GM23338 (cell line): ENCODE results near the gene CXCL8. TPM values are rescaled to one million over a fixed set of nuclear protein-coding genes. Genes with fewer than 3 reads are reported as not detected.

ENCODE experiments used
- ATAC-seq: fragments of 200-7000 bp; cut with Tn5 transposase; 3 replicates; pipeline ENCODE4 v1.9.1; 2020
- DNase-seq: peaks from one replicate; pipeline ENCODE4 v3.0.0-alpha.2; 2015; ENCODE audit warnings: low spot score
- H2AFZ ChIP-seq: fragments of 200-600 bp; sonication (generic); 2 replicates; pipeline ENCODE4 v1.8.0; 2016; ENCODE audit warnings: antibody characterized with exemption, mild to moderate bottlenecking, moderate library complexity
- H3F3A ChIP-seq: fragments of 200-600 bp; sonication (generic); replicated peaks from 2 replicates; pipeline ENCODE4 v1.8.0; 2017; ENCODE audit warnings: antibody characterized with exemption, mixed run types, low read depth
- H3K27ac ChIP-seq: fragments of 200-600 bp; sonication (generic); 2 replicates; pipeline ENCODE4 v1.6.1; 2016; ENCODE audit warnings: low read depth
- H3K27me3 ChIP-seq: fragments of 200-600 bp; sonication (generic); 2 replicates; pipeline ENCODE4 v1.8.0; 2016; ENCODE audit warnings: mild to moderate bottlenecking, mixed run types, moderate library complexity; ENCODE audit not compliant: insufficient read depth
- H3K36me3 ChIP-seq: fragments of 200-600 bp; sonication (generic); 2 replicates; pipeline ENCODE4 v1.8.0; 2016; ENCODE audit warnings: mild to moderate bottlenecking; ENCODE audit not compliant: insufficient read depth
- H3K4me1 ChIP-seq: fragments of 200-600 bp; sonication (generic); 2 replicates; pipeline ENCODE4 v1.8.0; 2016; ENCODE audit warnings: mild to moderate bottlenecking, moderate library complexity; ENCODE audit not compliant: insufficient read depth
- H3K4me2 ChIP-seq: fragments of 200-600 bp; sonication (generic); 2 replicates; pipeline ENCODE4 v1.7.1; 2017; ENCODE audit warnings: mixed run types
- H3K4me3 ChIP-seq: fragments of 200-600 bp; sonication (generic); 2 replicates; pipeline ENCODE4 v1.6.1; 2016; ENCODE audit warnings: mixed run types
- H3K79me2 ChIP-seq: fragments of 200-600 bp; sonication (generic); replicated peaks from 2 replicates; pipeline ENCODE4 v1.8.0; 2017; ENCODE audit warnings: mild to moderate bottlenecking; ENCODE audit not compliant: insufficient read depth
- H3K9me2 ChIP-seq: fragments of 200-600 bp; sonication (generic); 2 replicates; pipeline ENCODE4 v1.8.0; 2017; ENCODE audit not compliant: insufficient read depth
- H4K20me1 ChIP-seq: fragments of 200-600 bp; sonication (generic); replicated peaks from 2 replicates; pipeline ENCODE4 v1.8.0; 2017; ENCODE audit warnings: mild to moderate bottlenecking; ENCODE audit not compliant: insufficient read depth
- H3K27ac Mint-ChIP-seq: 2 replicates; pipeline ENCODE4 v1.8.0; 2020; ENCODE audit warnings: inconsistent platforms, mild to moderate bottlenecking, moderate library complexity, mixed read lengths
- H3K27me3 Mint-ChIP-seq: 3 replicates; pipeline ENCODE4 v1.8.0; 2022; ENCODE audit warnings: low read depth, mild to moderate bottlenecking, moderate library complexity, mixed read lengths, inconsistent platforms; ENCODE audit not compliant: insufficient read depth, poor library complexity
- H3K36me3 Mint-ChIP-seq: 3 replicates; pipeline ENCODE4 v1.8.0; 2021; ENCODE audit warnings: low read depth, mild to moderate bottlenecking, inconsistent platforms, moderate library complexity, mixed read lengths
- H3K4me1 Mint-ChIP-seq: 3 replicates; pipeline ENCODE4 v1.8.0; 2020; ENCODE audit warnings: mild to moderate bottlenecking, inconsistent platforms, mixed read lengths
- H3K4me3 Mint-ChIP-seq: 3 replicates; pipeline ENCODE4 v1.8.0; 2021; ENCODE audit warnings: moderate library complexity, mild to moderate bottlenecking, inconsistent platforms, mixed read lengths
- H3K9me3 Mint-ChIP-seq: 3 replicates; pipeline ENCODE4 v1.8.0; 2020; ENCODE audit warnings: moderate library complexity, mild to moderate bottlenecking, inconsistent platforms, mixed read lengths
- CREB1 ChIP-seq: fragments of 250-450 bp; sonication (Bioruptor Pico); IDR thresholded peaks from 2 replicates; pipeline ENCODE4 v1.5.0; 2020; ENCODE audit warnings: low read depth, mild to moderate bottlenecking, moderate library complexity
- EZH2 ChIP-seq: fragments of 200-600 bp; sonication (generic); IDR thresholded peaks from one replicate; pipeline ENCODE4 v1.8.0; 2017; ENCODE audit warnings: antibody characterized with exemption, mild to moderate bottlenecking, low read depth; ENCODE audit not compliant: unreplicated experiment
- JUNB ChIP-seq: IDR thresholded peaks from one replicate; pipeline ENCODE4 v1.6.1; 2016; ENCODE audit warnings: antibody characterized with exemption; ENCODE audit not compliant: unreplicated experiment
- NANOG ChIP-seq: IDR thresholded peaks from 2 replicates; pipeline ENCODE4 v1.6.1; 2016; ENCODE audit warnings: antibody characterized with exemption, borderline replicate concordance
- STAT1 ChIP-seq: IDR thresholded peaks from one replicate; pipeline ENCODE4 v1.6.1; 2016; ENCODE audit warnings: antibody characterized with exemption; ENCODE audit not compliant: unreplicated experiment
- ZNF331 ChIP-seq: fragments of 250-450 bp; sonication (Bioruptor Pico); IDR thresholded peaks from 2 replicates; pipeline ENCODE4 v1.5.0; 2020; ENCODE audit warnings: low read depth, mild to moderate bottlenecking, moderate library complexity
- polyA plus RNA-seq: library from polyadenylated mRNA; unstranded; fragments of >200 nt; fragmentation: Nextera tagmentation; extraction: Ambion mirVana; gene quantifications from 2 replicates; pipeline ENCODE4 v1.2.1, GENCODE V29; 2016
- total RNA-seq: library from RNA; depleted of rRNA; stranded (reverse); fragments of >200 nt; shearing (Covaris generic); gene quantifications from 2 replicates; pipeline ENCODE4 v1.2.3, GENCODE V29; 2014
- TF ChIP-seq, protein P1 (sequence below), 2 experiments: fragments of 200-600 bp in 1 of 2; sonication (generic) in 1 of 2; conservative IDR thresholded peaks; 2 replicates each; pipeline versions ENCODE4 v1.5.1 to v1.6.1; 2016 to 2017; ENCODE audit warnings: antibody characterized with exemption in 2 of 2, low read depth in 2 of 2, mild to moderate bottlenecking in 2 of 2, moderate library complexity in 1 of 2
- TF ChIP-seq, protein P2 (sequence below): fragments of 250-450 bp; sonication (Bioruptor Pico); IDR thresholded peaks from 2 replicates; pipeline ENCODE4 v1.5.0; 2020; ENCODE audit warnings: mild to moderate bottlenecking, moderate library complexity
- TF ChIP-seq, protein P3 (sequence below): IDR thresholded peaks from 2 replicates; pipeline ENCODE4 v1.6.1; 2016; ENCODE audit warnings: antibody characterized with exemption

The CXCL8 gene
- total and polyA plus RNA-seq, 2 experiments from 2014 or later: 0.11 TPM; not detected in 1

DNA sequence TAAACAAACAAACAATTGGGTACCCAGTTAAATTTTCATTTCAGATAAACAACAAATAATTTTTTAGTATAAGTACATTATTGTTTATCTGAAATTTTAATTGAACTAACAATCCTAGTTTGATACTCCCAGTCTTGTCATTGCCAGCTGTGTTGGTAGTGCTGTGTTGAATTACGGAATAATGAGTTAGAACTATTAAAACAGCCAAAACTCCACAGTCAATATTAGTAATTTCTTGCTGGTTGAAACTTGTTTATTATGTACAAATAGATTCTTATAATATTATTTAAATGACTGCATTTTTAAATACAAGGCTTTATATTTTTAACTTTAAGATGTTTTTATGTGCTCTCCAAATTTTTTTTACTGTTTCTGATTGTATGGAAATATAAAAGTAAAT, 2.9 kb downstream of the CXCL8 start:
- no peak overlapping the region for H2AFZ ChIP-seq
- Mint-ChIP-seq H3K27me3 (no peaks in the 10 kb centered on the region), H3K36me3 (no peaks in the 10 kb centered on the region), H3K9me3 (no peaks in the 10 kb centered on the region; the same call in 2 of the 3 replicates), H3K27ac (no peak overlapping the region), H3K4me3 (no peak overlapping the region), H3K4me1 (no peaks in the 10 kb centered on the region)
- H3K27ac ChIP-seq: no peak overlapping the region
- H3K4me2 ChIP-seq: no peak overlapping the region
- ATAC-seq (no peak), DNase-seq (no peak)
- no peaks in the 10 kb centered on the region for H3K79me2 ChIP-seq
- no peaks in the 10 kb centered on the region for H3F3A ChIP-seq
- H3K4me3 ChIP-seq: no peak overlapping the region
- H3K27me3 ChIP-seq: no peaks in the 10 kb centered on the region
- TF ChIP-seq CREB1 (CRISPR knock-in tag): no peak
- TF ChIP-seq ZNF331 (CRISPR knock-in tag): no peak
- no peaks in the 10 kb centered on the region for H4K20me1 ChIP-seq
- H3K4me1 ChIP-seq: no peaks in the 10 kb centered on the region
- 0 out of 2 replicates have a peak, but pooled peaks cover 5% of the 10 kb centered on the region for H3K9me2 ChIP-seq
- no peaks in the 10 kb centered on the region for H3K36me3 ChIP-seq

DNA sequence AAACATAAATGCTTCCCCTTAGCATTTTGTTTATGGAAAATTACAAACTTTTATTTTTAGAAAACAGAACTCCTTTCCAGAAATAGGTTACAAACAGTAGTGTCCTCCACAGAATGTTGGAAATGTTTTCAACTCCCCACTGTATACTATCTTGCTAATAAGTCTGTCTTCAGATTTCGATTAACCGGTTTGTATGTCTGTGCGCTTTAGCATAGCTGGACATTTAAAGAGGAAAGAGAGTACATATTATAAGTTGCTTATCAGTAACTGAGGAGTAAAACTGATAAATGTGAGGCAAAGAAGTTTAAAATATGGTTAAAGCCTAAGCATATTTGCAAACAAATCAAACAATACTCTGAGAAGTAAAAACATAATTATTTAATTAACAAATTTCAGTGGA, 3.4 kb downstream of the CXCL8 start:
- no peak for ATAC-seq
- no peaks in the 10 kb centered on the region; the same call in 2 of the 3 replicates for H3K9me3 Mint-ChIP-seq
- Histone ChIP-seq H3K27me3 (no peaks in the 10 kb centered on the region), H3K36me3 (no peaks in the 10 kb centered on the region), H3K4me3 (no peak overlapping the region), H3F3A (no peaks in the 10 kb centered on the region), H4K20me1 (no peaks in the 10 kb centered on the region), H3K9me2 (0 out of 2 replicates have a peak, but pooled peaks cover 5% of the 10 kb centered on the region), H3K27ac (no peak overlapping the region), H3K79me2 (no peaks in the 10 kb centered on the region), H3K4me1 (no peaks in the 10 kb centered on the region), H2AFZ (no peak overlapping the region), H3K4me2 (no peak overlapping the region)
- no peak overlapping the region for H3K27ac Mint-ChIP-seq
- TF ChIP-seq, protein P1, sequence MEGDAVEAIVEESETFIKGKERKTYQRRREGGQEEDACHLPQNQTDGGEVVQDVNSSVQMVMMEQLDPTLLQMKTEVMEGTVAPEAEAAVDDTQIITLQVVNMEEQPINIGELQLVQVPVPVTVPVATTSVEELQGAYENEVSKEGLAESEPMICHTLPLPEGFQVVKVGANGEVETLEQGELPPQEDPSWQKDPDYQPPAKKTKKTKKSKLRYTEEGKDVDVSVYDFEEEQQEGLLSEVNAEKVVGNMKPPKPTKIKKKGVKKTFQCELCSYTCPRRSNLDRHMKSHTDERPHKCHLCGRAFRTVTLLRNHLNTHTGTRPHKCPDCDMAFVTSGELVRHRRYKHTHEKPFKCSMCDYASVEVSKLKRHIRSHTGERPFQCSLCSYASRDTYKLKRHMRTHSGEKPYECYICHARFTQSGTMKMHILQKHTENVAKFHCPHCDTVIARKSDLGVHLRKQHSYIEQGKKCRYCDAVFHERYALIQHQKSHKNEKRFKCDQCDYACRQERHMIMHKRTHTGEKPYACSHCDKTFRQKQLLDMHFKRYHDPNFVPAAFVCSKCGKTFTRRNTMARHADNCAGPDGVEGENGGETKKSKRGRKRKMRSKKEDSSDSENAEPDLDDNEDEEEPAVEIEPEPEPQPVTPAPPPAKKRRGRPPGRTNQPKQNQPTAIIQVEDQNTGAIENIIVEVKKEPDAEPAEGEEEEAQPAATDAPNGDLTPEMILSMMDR (conservative IDR thresholded peaks at IDR 0.05; ENCODE audit: low read depth in 2 of 2): no peak
- TF ChIP-seq STAT1 (no peak), NANOG (no peak), EZH2 (no peak), CREB1 (CRISPR knock-in tag) (no peak), JUNB (no peak), ZNF331 (CRISPR knock-in tag) (no peak)
- TF ChIP-seq, protein P2, sequence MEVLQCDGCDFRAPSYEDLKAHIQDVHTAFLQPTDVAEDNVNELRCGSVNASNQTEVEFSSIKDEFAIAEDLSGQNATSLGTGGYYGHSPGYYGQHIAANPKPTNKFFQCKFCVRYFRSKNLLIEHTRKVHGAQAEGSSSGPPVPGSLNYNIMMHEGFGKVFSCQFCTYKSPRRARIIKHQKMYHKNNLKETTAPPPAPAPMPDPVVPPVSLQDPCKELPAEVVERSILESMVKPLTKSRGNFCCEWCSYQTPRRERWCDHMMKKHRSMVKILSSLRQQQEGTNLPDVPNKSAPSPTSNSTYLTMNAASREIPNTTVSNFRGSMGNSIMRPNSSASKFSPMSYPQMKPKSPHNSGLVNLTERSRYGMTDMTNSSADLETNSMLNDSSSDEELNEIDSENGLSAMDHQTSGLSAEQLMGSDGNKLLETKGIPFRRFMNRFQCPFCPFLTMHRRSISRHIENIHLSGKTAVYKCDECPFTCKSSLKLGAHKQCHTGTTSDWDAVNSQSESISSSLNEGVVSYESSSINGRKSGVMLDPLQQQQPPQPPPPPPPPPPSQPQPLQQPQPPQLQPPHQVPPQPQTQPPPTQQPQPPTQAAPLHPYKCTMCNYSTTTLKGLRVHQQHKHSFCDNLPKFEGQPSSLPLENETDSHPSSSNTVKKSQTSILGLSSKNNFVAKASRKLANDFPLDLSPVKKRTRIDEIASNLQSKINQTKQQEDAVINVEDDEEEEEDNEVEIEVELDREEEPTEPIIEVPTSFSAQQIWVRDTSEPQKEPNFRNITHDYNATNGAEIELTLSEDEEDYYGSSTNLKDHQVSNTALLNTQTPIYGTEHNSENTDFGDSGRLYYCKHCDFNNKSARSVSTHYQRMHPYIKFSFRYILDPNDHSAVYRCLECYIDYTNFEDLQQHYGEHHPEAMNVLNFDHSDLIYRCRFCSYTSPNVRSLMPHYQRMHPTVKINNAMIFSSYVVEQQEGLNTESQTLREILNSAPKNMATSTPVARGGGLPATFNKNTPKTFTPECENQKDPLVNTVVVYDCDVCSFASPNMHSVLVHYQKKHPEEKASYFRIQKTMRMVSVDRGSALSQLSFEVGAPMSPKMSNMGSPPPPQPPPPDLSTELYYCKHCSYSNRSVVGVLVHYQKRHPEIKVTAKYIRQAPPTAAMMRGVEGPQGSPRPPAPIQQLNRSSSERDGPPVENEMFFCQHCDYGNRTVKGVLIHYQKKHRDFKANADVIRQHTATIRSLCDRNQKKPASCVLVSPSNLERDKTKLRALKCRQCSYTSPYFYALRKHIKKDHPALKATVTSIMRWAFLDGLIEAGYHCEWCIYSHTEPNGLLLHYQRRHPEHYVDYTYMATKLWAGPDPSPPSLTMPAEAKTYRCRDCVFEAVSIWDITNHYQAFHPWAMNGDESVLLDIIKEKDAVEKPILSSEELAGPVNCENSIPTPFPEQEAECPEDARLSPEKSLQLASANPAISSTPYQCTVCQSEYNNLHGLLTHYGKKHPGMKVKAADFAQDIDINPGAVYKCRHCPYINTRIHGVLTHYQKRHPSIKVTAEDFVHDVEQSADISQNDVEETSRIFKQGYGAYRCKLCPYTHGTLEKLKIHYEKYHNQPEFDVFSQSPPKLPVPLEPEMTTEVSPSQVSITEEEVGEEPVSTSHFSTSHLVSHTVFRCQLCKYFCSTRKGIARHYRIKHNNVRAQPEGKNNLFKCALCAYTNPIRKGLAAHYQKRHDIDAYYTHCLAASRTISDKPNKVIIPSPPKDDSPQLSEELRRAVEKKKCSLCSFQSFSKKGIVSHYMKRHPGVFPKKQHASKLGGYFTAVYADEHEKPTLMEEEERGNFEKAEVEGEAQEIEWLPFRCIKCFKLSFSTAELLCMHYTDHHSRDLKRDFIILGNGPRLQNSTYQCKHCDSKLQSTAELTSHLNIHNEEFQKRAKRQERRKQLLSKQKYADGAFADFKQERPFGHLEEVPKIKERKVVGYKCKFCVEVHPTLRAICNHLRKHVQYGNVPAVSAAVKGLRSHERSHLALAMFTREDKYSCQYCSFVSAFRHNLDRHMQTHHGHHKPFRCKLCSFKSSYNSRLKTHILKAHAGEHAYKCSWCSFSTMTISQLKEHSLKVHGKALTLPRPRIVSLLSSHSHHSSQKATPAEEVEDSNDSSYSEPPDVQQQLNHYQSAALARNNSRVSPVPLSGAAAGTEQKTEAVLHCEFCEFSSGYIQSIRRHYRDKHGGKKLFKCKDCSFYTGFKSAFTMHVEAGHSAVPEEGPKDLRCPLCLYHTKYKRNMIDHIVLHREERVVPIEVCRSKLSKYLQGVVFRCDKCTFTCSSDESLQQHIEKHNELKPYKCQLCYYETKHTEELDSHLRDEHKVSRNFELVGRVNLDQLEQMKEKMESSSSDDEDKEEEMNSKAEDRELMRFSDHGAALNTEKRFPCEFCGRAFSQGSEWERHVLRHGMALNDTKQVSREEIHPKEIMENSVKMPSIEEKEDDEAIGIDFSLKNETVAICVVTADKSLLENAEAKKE: no peak
- TF ChIP-seq, protein P3, sequence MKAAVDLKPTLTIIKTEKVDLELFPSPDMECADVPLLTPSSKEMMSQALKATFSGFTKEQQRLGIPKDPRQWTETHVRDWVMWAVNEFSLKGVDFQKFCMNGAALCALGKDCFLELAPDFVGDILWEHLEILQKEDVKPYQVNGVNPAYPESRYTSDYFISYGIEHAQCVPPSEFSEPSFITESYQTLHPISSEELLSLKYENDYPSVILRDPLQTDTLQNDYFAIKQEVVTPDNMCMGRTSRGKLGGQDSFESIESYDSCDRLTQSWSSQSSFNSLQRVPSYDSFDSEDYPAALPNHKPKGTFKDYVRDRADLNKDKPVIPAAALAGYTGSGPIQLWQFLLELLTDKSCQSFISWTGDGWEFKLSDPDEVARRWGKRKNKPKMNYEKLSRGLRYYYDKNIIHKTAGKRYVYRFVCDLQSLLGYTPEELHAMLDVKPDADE: no peak
- H3K36me3 Mint-ChIP-seq: no peaks in the 10 kb centered on the region
- no peaks in the 10 kb centered on the region for H3K4me1 Mint-ChIP-seq
- H3K4me3 Mint-ChIP-seq: no peak overlapping the region
- DNase-seq: no peak
- no peaks in the 10 kb centered on the region for H3K27me3 Mint-ChIP-seq
